HepG2 (cell line): ENCODE data around the gene MYD88. TPM values are rescaled to one million over a fixed set of nuclear protein-coding genes. Genes with fewer than 3 reads are reported as not detected.

Source experiments
- ATF1 ChIP-seq: IDR thresholded peaks from 2 replicates; pipeline ENCODE4 v1.6.1; 2016; ENCODE audit warnings: mild to moderate bottlenecking, control low read depth
- CBX5 ChIP-seq: sonication (generic); formaldehyde crosslinking; IDR thresholded peaks from 2 replicates; pipeline ENCODE4 v1.4.0; 2020; ENCODE audit warnings: missing genetic modification reagents, borderline replicate concordance
- CREB1 ChIP-seq, 2 experiments: fragments of 450-650 bp in 1 of 2; IDR thresholded peaks; 2 replicates each; pipeline ENCODE4 v1.6.1; 2016 to 2017; ENCODE audit warnings: control low read depth in 1 of 2, mild to moderate bottlenecking in 1 of 2, missing compliant biosample characterization in 1 of 2, missing genetic modification characterization in 1 of 2
- FLYWCH1 ChIP-seq: sonication (generic); formaldehyde crosslinking; IDR thresholded peaks from 2 replicates; pipeline ENCODE4 v1.8.1; 2023; ENCODE audit warnings: mild to moderate bottlenecking, missing genetic modification reagents
- GTF2F1 ChIP-seq: fragments of 150-350 bp; IDR thresholded peaks from 2 replicates; pipeline ENCODE4 v1.6.1; 2014; ENCODE audit warnings: low read length
- GTF3A ChIP-seq: sonication (generic); formaldehyde crosslinking; conservative IDR thresholded peaks from 2 replicates; pipeline ENCODE4 v1.4.0; 2020; ENCODE audit warnings: mild to moderate bottlenecking, missing genetic modification reagents
- HMGA1 ChIP-seq: sonication (generic); formaldehyde crosslinking; conservative IDR thresholded peaks from 2 replicates; pipeline ENCODE4 v1.4.0; 2020; ENCODE audit warnings: missing genetic modification reagents
- KLF15 ChIP-seq: sonication (generic); formaldehyde crosslinking; IDR thresholded peaks from 2 replicates; pipeline ENCODE4 v1.8.1; 2023; ENCODE audit warnings: borderline replicate concordance, mild to moderate bottlenecking, inconsistent platforms, missing genetic modification reagents, mixed read lengths
- MYNN ChIP-seq: sonication (generic); formaldehyde crosslinking; IDR thresholded peaks from 2 replicates; pipeline ENCODE4 v1.4.0; 2020; ENCODE audit warnings: mild to moderate bottlenecking, low read depth, missing genetic modification reagents
- PAX8 ChIP-seq: sonication (generic); formaldehyde crosslinking; IDR thresholded peaks from 2 replicates; pipeline ENCODE4 v1.8.0; 2022; ENCODE audit warnings: mild to moderate bottlenecking, missing genetic modification reagents, borderline replicate concordance
- PLRG1 ChIP-seq: fragments of 450-650 bp; conservative IDR thresholded peaks from 2 replicates; pipeline ENCODE4 v1.6.1; 2016
- RBAK ChIP-seq: sonication (generic); formaldehyde crosslinking; IDR thresholded peaks from 2 replicates; pipeline ENCODE4 v1.5.1; 2020; ENCODE audit warnings: mild to moderate bottlenecking, missing genetic modification reagents
- SNAPC2 ChIP-seq: sonication (generic); formaldehyde crosslinking; IDR thresholded peaks from 2 replicates; pipeline ENCODE4 v1.8.1; 2022; ENCODE audit warnings: mild to moderate bottlenecking, missing genetic modification reagents
- SOX6 ChIP-seq, 2 experiments: fragments of 450-650 bp in 1 of 2; sonication (generic) in 1 of 2; formaldehyde crosslinking in 1 of 2; IDR thresholded peaks; 2 replicates each; pipeline versions ENCODE4 v1.4.0 to v1.6.1; 2017 to 2020; ENCODE audit warnings: antibody characterized with exemption in 1 of 2, mild to moderate bottlenecking in 1 of 2, missing genetic modification reagents in 1 of 2
- SP4 ChIP-seq: sonication (generic); formaldehyde crosslinking; IDR thresholded peaks from 2 replicates; pipeline ENCODE4 v1.8.1; 2023; ENCODE audit warnings: mild to moderate bottlenecking, missing genetic modification reagents
- ZBTB21 ChIP-seq: sonication (generic); formaldehyde crosslinking; IDR thresholded peaks from 2 replicates; pipeline ENCODE4 v1.4.0; 2020; ENCODE audit warnings: missing genetic modification reagents
- ZBTB38 ChIP-seq: sonication (generic); formaldehyde crosslinking; IDR thresholded peaks from 2 replicates; pipeline ENCODE4 v1.5.1; 2020; ENCODE audit warnings: mild to moderate bottlenecking, missing genetic modification reagents
- ZBTB7A ChIP-seq: sonication (generic); formaldehyde crosslinking; IDR thresholded peaks from 2 replicates; pipeline ENCODE4 v1.8.0; 2022; ENCODE audit warnings: mild to moderate bottlenecking, missing genetic modification reagents
- ZIK1 ChIP-seq: sonication (generic); formaldehyde crosslinking; IDR thresholded peaks from 2 replicates; pipeline ENCODE4 v1.5.0; 2020; ENCODE audit warnings: mild to moderate bottlenecking, low read depth, missing genetic modification reagents, borderline replicate concordance
- ZNF383 ChIP-seq: sonication (generic); formaldehyde crosslinking; IDR thresholded peaks from 2 replicates; pipeline ENCODE4 v1.4.0; 2020; ENCODE audit warnings: missing genetic modification reagents, mild to moderate bottlenecking, borderline replicate concordance
- ZNF546 ChIP-seq: sonication (generic); formaldehyde crosslinking; conservative IDR thresholded peaks from 2 replicates; pipeline ENCODE4 v1.8.1; 2023; ENCODE audit warnings: mild to moderate bottlenecking, missing genetic modification reagents
- ZNF556 ChIP-seq: sonication (generic); formaldehyde crosslinking; IDR thresholded peaks from 2 replicates; pipeline ENCODE4 v1.4.0; 2020; ENCODE audit warnings: mild to moderate bottlenecking, missing genetic modification reagents, borderline replicate concordance
- ZNF724P ChIP-seq: sonication (generic); formaldehyde crosslinking; IDR thresholded peaks from 2 replicates; pipeline ENCODE4 v1.8.0; 2022; ENCODE audit warnings: missing genetic modification reagents, borderline replicate concordance
- ZNF747 ChIP-seq: sonication (generic); formaldehyde crosslinking; IDR thresholded peaks from 2 replicates; pipeline ENCODE4 v1.8.1; 2023; ENCODE audit warnings: missing genetic modification reagents, mild to moderate bottlenecking, borderline replicate concordance
- ZNF781 ChIP-seq: sonication (generic); formaldehyde crosslinking; IDR thresholded peaks from 2 replicates; pipeline ENCODE4 v1.5.1; 2020; ENCODE audit warnings: borderline replicate concordance, mild to moderate bottlenecking, missing genetic modification reagents; ENCODE audit errors: not compliant biosample characterization
- polyA plus RNA-seq, 8 experiments: library from polyadenylated mRNA; depleted of rRNA in 3 of 8; stranded (reverse) in 7 of 8; unstranded in 1 of 8; fragments of >200 nt; fragmentation: Illumina TruSeq in 4 of 8; extraction: Trizol in 4 of 8; gene quantifications; 2 replicates each; pipeline versions ENCODE4 v1.2.1 to v1.2.3, GENCODE V29; 2011 to 2016; ENCODE audit warnings: low read depth in 4 of 8, missing spikeins in 1 of 8, mixed read lengths in 1 of 8; ENCODE audit not compliant: insufficient read depth in 1 of 8
- total RNA-seq, 5 experiments: library from RNA; depleted of rRNA; stranded (reverse); fragments of >200 nt; fragmentation: Illumina TruSeq; extraction: Trizol; gene quantifications; 2 replicates each; pipeline ENCODE4 v1.2.3, GENCODE V29; 2016; ENCODE audit warnings: low read depth in 1 of 5
- TF ChIP-seq, protein P1 (sequence below): sonication (generic); formaldehyde crosslinking; IDR thresholded peaks from 2 replicates; pipeline ENCODE4 v1.4.0; 2020; ENCODE audit warnings: low read depth, missing genetic modification reagents
- TF ChIP-seq, protein P2 (sequence below): sonication (generic); formaldehyde crosslinking; IDR thresholded peaks from 2 replicates; pipeline ENCODE4 v1.4.0; 2020; ENCODE audit warnings: mild to moderate bottlenecking, missing genetic modification reagents
- TF ChIP-seq, protein P3 (sequence below): IDR thresholded peaks from 2 replicates; pipeline ENCODE4 v1.6.1; 2012; ENCODE audit warnings: inconsistent platforms

MYD88 gene
- total and polyA plus RNA-seq, 2 of the 13 experiments (the other 11 are each of a cell fraction or from before 2014, with no cell fraction given), result 7.6 to 32.7 TPM

DNA sequence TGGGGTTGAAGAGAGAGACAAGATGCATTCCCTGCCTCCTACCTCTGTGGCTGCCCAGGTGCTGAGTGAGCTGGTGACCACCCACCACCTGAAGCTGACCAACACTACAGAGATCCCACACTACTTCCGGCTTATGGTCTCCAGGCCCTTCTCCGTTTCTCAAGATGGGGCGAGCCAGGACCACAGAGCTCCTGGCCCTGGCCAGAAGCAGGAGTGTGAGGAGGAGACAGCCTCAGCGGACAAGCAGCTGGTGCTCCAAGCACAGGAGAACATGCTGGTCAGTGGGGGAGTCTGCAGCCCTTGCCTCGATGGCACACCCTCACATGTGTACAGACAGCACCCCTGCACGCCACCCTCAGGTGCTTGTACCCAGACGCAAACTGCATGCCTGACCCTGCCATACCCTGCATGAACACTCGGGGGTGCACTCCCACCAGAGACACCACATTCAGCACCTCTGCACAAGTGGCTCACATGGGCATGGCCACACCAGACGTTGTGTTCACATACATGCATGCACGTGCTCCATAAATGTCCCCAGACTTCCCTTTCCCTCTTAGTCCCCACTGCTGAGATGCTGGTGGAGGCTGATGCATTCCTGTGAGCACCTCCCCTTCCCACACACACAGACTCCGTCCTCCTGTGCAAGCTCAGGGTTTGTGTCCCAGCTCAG lies 20.6 kb upstream of the MYD88 start (continued):
- TF ChIP-seq, protein P1, sequence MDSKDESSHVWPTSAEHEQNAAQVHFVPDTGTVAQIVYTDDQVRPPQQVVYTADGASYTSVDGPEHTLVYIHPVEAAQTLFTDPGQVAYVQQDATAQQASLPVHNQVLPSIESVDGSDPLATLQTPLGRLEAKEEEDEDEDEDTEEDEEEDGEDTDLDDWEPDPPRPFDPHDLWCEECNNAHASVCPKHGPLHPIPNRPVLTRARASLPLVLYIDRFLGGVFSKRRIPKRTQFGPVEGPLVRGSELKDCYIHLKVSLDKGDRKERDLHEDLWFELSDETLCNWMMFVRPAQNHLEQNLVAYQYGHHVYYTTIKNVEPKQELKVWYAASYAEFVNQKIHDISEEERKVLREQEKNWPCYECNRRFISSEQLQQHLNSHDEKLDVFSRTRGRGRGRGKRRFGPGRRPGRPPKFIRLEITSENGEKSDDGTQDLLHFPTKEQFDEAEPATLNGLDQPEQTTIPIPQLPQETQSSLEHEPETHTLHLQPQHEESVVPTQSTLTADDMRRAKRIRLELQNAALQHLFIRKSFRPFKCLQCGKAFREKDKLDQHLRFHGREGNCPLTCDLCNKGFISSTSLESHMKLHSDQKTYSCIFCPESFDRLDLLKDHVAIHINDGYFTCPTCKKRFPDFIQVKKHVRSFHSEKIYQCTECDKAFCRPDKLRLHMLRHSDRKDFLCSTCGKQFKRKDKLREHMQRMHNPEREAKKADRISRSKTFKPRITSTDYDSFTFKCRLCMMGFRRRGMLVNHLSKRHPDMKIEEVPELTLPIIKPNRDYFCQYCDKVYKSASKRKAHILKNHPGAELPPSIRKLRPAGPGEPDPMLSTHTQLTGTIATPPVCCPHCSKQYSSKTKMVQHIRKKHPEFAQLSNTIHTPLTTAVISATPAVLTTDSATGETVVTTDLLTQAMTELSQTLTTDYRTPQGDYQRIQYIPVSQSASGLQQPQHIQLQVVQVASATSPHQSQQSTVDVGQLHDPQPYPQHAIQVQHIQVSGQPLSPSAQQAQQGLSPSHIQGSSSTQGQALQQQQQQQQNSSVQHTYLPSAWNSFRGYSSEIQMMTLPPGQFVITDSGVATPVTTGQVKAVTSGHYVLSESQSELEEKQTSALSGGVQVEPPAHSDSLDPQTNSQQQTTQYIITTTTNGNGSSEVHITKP (CRISPR knock-in tag), result no peak
- no peak for TF ChIP-seq ZNF781 (CRISPR knock-in tag)
- TF ChIP-seq HMGA1, result no peak
- TF ChIP-seq GTF3A (CRISPR knock-in tag), result no peak
- TF ChIP-seq ZBTB38 (CRISPR knock-in tag), result peak; percentile 64; the same call in 1 of the 2 replicates
- TF ChIP-seq, protein P2, sequence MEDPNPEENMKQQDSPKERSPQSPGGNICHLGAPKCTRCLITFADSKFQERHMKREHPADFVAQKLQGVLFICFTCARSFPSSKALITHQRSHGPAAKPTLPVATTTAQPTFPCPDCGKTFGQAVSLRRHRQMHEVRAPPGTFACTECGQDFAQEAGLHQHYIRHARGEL (CRISPR knock-in tag), result no peak
- no peak for TF ChIP-seq MYNN (CRISPR knock-in tag)
- no peak for TF ChIP-seq SOX6 (IDR thresholded peaks at IDR 0.05)
- TF ChIP-seq SOX6 (CRISPR knock-in tag; IDR thresholded peaks at IDR 0.05), result peak; percentile 44; the same call in 1 of the 2 replicates
- TF ChIP-seq FLYWCH1 (CRISPR knock-in tag), result no peak
- peak; percentile 51; the same call in 1 of the 2 replicates for TF ChIP-seq ZIK1 (CRISPR knock-in tag)
- TF ChIP-seq RBAK (CRISPR knock-in tag), result no peak
- no peak for TF ChIP-seq KLF15 (CRISPR knock-in tag)
- TF ChIP-seq ZNF556 (CRISPR knock-in tag), result 0 out of 2 replicates have a peak, but pooled peaks have one; percentile 31
- TF ChIP-seq ZNF546, result no peak
- TF ChIP-seq SNAPC2 (CRISPR knock-in tag), result no peak
- TF ChIP-seq SP4 (CRISPR knock-in tag), result peak; percentile 47; the same call in 1 of the 2 replicates
- TF ChIP-seq CREB1 (IDR thresholded peaks at IDR 0.05), result no peak
- no peak for TF ChIP-seq CREB1 (CRISPR knock-in tag; IDR thresholded peaks at IDR 0.05)
- TF ChIP-seq ZNF383 (CRISPR knock-in tag), result no peak
- no peak for TF ChIP-seq ZNF747
- no peak for TF ChIP-seq ZBTB7A
- TF ChIP-seq ZNF724P (CRISPR knock-in tag), result no peak
- peak; percentile 50; the same call in 1 of the 2 replicates for TF ChIP-seq CBX5
- no peak for TF ChIP-seq ZBTB21 (CRISPR knock-in tag)
- no peak for TF ChIP-seq PAX8 (CRISPR knock-in tag)
- TF ChIP-seq PLRG1, result no peak
- no peak for TF ChIP-seq ATF1 (CRISPR knock-in tag)
- TF ChIP-seq, protein P3, sequence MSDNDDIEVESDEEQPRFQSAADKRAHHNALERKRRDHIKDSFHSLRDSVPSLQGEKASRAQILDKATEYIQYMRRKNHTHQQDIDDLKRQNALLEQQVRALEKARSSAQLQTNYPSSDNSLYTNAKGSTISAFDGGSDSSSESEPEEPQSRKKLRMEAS, result peak; percentile 73
- no peak for TF ChIP-seq GTF2F1
